Left forelimb (tissue), 1 donor: Measurements from ENCODE around the gene DYNC2H1.
"Not testable (repeated sequence)": the region's sequence is repeated elsewhere in the genome, so short reads cannot be mapped to it uniquely, and the experiment has no call there.

Source experiments
- DNase-seq: peaks from one replicate; pipeline ENCODE4 v3.0.0-alpha.2; 2018; ENCODE audit warnings: low spot score

The DYNC2H1 gene

GRCh38 chr11:103141986-103142385 is 32.8 kb downstream of the DYNC2H1 start:
- not testable (repeated sequence) for DNase-seq

DNA sequence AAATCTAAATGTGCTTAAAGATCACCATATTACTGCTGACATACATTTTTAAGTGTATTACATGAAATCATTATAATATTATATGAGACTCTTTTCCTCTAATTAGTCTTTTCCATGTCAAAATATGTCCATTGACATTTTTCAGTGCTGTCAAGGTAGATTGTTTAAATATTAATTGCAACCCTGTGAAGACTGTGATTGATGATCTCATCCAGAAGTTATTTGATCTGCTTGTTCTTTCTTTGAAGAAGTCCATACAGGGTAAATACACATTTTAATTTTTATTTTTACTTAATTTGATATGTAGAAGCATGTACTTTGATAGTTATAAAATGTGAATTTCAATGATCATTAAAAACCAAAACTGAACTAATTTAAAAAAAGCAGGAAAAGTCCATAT is 38.4 kb downstream of the DYNC2H1 start:
- no peak for DNase-seq

GRCh38 chr11:103157542-103157941 is 48.3 kb downstream of the DYNC2H1 start:
- DNase-seq, result no peak

GRCh38 chr11:103164093-103164796 is 55.0 kb downstream of the DYNC2H1 start:
- no peak for DNase-seq

GRCh38 chr11:103167166-103167565 is 57.9 kb downstream of the DYNC2H1 start:
- no peak for DNase-seq

DNA sequence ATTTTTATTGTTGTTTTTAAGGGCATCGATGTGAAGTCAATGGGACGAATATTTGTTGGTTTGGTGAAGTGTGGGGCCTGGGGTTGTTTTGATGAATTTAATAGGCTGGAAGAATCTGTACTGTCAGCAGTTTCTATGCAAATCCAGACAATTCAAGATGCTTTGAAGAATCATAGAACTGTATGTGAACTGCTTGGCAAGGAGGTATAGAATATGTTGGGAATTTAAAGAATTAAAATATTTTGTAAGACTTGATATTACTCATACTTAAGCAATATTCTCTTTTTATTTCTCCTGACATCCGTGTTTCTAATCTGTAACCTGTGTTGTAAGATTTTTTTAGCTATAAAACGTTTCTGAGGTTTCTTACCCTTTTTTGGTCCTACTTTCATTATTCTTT is 61.6 kb downstream of the DYNC2H1 start:
- DNase-seq, result no peak

DNA sequence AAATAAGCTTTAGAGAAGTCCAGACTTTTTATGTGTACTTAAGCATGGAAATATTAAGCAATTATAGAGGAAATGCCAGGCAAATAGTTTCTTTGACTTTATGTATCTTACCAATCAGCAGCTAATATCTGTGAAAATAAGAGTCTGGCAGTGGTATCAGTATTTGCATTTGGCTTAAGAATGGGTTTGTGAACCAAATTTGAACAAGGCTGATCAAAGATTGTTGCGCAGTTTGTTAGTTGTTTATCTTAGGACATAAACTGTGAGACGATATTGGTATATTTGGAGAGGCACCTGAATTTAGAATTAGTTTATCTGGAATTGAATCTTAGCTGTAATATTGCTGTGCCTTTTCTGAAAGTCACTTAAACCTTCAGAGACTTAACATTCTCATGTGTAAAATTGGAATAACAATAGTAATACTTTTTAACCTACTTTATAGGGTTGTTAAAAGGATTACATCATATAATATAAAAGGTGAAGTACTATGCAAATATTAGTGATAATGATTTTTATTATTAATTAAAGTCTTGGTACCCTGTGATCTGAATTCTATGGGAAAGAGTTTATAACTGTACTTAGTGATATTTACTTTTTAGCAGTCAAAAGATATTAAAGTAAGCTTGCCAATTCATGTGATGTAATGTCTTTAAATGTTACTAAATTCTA is 66.4 kb downstream of the DYNC2H1 start:
- DNase-seq, result no peak

DNA sequence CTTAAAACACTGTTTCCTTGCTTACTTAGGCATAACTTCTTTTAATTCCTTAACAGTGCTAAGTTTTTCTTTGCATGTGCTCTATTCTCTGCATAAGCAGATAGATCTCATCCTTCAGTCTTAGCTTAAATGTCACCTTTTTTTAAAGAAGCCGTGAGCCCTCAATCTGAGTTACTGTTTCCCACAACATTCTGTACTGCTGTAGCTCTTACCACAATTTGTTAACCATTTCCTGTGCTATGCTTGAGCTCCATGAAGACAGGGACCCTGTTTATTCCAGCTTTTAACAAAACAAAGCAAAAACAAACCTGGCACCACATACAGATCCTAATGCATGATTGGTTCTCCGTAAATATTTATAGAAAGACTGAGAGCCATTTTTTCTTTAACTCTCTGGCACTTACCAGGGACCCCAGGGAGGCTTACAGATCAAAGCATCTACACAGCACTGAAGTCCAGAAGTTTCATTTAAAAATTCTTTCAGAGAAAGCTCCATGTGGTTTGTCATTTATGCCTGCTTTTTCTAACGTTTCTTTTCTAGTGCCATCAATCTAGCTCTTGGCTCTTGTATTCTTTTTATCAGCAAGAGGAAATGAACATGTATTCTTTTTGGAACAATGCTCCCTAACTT is 74.9 kb downstream of the DYNC2H1 start:
- no peak for DNase-seq

DNA sequence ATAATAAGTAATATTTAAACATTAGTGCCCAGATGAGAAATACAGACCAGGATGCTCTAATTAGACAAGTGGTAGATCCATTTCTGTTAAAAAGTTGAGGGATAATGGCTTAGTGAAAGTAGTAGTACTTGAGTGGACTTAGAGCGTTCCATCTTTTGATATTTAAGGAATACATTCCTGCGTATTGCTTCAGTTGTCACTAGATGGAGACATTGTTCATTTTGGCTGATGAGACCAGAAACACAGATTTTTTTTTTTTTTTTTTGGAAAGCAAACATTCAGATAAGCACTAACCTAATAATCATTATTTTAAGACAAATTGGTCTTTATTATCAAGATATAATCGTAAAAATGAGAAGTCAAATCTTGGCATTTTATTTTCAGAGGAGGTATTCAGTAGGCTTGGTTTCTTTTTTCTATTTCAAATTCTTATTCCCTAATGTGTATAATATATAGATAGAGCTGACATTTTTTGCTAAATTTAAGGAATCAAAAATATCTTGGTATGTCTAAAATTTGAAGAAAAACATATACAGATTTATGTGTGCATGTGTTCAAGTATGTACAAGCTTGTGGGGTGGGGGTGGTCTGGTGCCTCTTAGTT is 92.9 kb downstream of the DYNC2H1 start:
- DNase-seq, result no peak

DNA sequence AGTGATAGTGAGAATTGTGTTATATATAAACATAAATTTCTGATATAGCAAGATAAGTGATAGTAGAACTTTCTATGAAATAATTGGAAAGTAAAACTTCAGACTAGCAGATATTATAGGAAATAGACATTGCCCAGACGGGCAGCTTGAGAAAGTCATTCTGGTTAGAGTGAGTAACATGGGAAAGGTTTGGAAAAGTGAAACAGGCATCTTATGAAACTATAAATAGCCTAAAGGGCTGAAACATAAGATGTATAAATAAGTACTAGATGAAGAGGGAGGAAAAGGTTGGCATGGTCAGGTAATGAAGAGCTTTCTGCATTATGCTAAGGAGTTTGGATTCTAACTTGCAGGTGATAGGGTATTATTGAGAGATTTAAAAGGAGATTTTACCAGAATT is 101.3 kb downstream of the DYNC2H1 start:
- no peak for DNase-seq

- no peak for DNase-seq
Observed at GRCh38 chr11:103215812-103216211, 106.6 kb downstream of the DYNC2H1 start.

DNA sequence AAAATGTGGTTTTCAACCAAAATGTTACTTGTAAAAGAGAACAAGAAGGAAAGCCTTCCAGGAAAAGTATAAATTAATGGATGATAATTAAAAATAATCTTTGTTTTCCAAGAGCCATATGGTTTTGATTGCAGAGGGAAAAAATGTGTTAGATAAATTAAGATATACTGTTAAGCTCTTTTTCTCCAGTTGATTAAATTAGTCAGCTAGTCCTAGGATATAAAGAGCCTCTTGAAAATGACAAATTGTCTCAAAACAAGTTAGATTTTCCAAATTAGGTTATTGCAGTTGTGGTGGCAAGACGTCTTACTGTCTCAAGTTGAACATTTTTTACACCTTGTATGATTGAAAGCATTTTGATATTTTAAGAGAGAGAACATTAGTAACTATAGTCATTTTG is 110.9 kb downstream of the DYNC2H1 start:
- DNase-seq, result no peak

- no peak for DNase-seq
Observed at GRCh38 chr11:103222806-103223205, 113.6 kb downstream of the DYNC2H1 start.

- no peak for DNase-seq
Observed at GRCh38 chr11:103228807-103229206, 119.6 kb downstream of the DYNC2H1 start.

GRCh38 chr11:103234974-103235373 is 125.7 kb downstream of the DYNC2H1 start:
- no peak for DNase-seq

DNA sequence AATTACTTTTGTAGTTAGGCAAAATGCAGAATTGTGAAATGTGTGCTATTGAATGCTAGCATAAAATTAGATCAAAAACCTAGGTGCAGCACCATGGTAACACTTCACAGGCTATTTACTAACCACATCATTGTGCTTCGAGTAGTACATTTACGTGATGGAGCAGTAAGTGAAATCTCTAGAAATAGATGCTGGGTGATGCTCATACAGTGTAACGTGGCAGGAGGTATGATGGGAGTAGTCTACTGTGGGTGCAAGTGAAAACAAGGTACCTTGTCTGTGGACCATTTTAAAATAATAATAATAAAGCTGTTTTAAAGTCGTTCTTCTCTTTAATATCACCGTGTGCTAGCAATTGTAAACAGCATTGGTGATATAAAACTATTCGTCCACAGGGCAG is 132.3 kb downstream of the DYNC2H1 start:
- no peak for DNase-seq

DNA sequence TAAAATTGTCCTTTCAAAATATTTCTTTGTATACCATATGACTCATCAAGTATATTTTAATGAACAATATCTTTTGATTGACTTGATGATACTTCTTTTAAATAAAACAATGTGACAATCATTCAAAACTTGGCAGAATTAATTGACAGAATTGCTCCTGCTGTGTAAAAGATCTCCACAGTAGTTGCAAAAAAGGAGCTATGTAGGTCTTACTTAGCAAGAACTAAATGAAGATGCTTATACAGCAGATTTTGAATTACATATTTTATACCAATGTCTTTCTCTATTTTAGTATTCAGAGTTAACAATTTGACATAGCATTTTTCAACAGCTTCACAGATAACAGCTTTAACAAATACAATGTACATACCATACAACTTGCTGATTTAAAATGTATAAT is 144.9 kb downstream of the DYNC2H1 start:
- DNase-seq, result no peak

- no peak for DNase-seq
Observed at GRCh38 chr11:103257360-103257759, 148.1 kb downstream of the DYNC2H1 start.

GRCh38 chr11:103266167-103266831 is 157.1 kb downstream of the DYNC2H1 start:
- DNase-seq, result no peak

- DNase-seq, result no peak
Observed at GRCh38 chr11:103272876-103273275, 163.7 kb downstream of the DYNC2H1 start.

DNA sequence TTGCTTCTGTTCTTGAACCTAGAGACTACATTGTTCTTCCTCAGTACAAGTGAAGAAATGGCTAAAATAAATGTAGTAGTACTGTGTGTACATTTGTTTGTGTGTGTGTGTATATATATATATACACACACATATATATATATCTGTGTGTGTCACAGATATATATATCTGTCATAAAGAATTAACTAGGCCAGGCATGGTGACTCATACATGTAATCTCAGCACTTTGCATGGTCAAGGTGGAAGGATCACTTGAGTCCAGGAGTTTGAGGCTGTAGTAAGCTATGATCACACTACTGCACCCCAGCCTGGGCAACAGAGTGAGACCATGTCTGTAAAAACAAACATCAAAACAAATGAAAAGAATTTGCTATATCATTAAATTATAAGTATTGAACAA is 164.8 kb downstream of the DYNC2H1 start:
- DNase-seq, result no peak

DNA sequence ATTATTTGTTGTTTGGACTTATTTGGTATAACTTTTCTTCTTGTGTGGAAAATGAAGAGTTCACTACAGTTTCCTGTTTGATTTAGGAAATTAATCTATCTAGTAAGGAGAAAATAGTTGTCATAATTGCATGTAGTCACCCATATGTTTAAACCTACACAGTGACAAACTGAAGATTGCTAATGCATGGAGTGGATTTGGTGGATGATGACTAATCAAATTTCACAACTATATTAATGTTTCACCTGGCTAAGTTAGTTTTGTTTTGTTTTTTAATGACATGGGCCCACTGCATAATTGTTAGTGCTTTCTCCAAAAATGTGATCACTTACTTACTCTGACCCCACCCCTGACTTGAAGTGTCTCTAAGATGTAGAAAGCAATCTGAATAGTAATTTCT is 170.6 kb downstream of the DYNC2H1 start:
- no peak for DNase-seq
